Nephron (organoid): ENCODE measurements around the gene ARPC1A.
"Not testable (repeated sequence)": the region's sequence is repeated elsewhere in the genome, so short reads cannot be mapped to it uniquely, and the experiment has no call there.

ENCODE experiments used
- H3K27ac Mint-ChIP-seq, 3 experiments: 2 replicates each; pipeline ENCODE4 v1.8.0; 2020; ENCODE audit warnings: mixed read lengths in 3 of 3, mild to moderate bottlenecking in 2 of 3, moderate library complexity in 1 of 3
- H3K27me3 Mint-ChIP-seq: 2 replicates; pipeline ENCODE4 v1.8.0; 2021; ENCODE audit warnings: low read depth, mild to moderate bottlenecking, moderate library complexity, mixed read lengths
- H3K36me3 Mint-ChIP-seq: 2 replicates; pipeline ENCODE4 v1.8.0; 2020; ENCODE audit warnings: low read depth, mixed read lengths
- H3K4me1 Mint-ChIP-seq: 2 replicates; pipeline ENCODE4 v1.8.0; 2020; ENCODE audit warnings: mixed read lengths
- H3K4me3 Mint-ChIP-seq, 3 experiments: 2 replicates each; pipeline ENCODE4 v1.8.0; 2020; ENCODE audit warnings: mild to moderate bottlenecking in 3 of 3, mixed read lengths in 3 of 3, moderate library complexity in 2 of 3
- H3K9me3 Mint-ChIP-seq: 2 replicates; pipeline ENCODE4 v1.8.0; 2020; ENCODE audit warnings: mixed read lengths
- CTCF ChIP-seq, 3 experiments: fragments of 200-600 bp; sonication (generic); IDR thresholded peaks; one replicate each; pipeline ENCODE4 v1.5.0; 2021; ENCODE audit warnings: antibody characterized with exemption in 3 of 3; ENCODE audit not compliant: unreplicated experiment in 3 of 3

Gene ARPC1A

DNA sequence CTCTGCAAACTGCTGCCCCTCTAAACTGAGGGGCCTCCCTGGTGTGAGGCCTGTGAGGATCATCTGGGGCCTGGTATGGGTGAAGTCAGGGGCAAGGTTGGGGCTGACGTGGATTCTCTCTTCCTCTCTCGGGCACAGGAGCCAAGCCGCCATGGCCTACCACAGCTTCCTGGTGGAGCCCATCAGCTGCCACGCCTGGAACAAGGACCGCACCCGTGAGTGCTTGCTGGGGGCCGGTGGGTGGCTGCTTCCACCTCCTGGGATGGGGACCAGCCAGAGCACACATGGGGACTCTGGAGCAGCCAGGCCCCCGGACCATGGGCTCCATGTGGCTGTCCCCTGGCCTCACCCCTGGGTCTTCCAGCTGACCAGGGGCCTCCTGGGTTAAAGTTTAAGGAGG lies 59.9 kb downstream of the ARPC1A start:
- no peaks in the 10 kb centered on the region for H3K9me3 Mint-ChIP-seq
- no peaks in the 10 kb centered on the region for H3K36me3 Mint-ChIP-seq
- peaks cover 3% of the 10 kb centered on the region for H3K27me3 Mint-ChIP-seq
- no peak for TF ChIP-seq CTCF (IDR thresholded peaks at IDR 0.05; ENCODE audit: unreplicated experiment in 3 of 3)
- no peak overlapping the region for H3K4me3 Mint-ChIP-seq
- H3K27ac Mint-ChIP-seq = no peak overlapping the region
- H3K4me1 Mint-ChIP-seq = no peaks in the 10 kb centered on the region

GRCh38 chr7:99386584-99387238 lies 61.0 kb downstream of the ARPC1A start:
- Mint-ChIP-seq H3K36me3 (no peaks in the 10 kb centered on the region), H3K4me1 (no peaks in the 10 kb centered on the region)

GRCh38 chr7:99387239-99387635 lies 61.5 kb downstream of the ARPC1A start:
- H3K27ac Mint-ChIP-seq, H3K4me3 Mint-ChIP-seq, H3K9me3 Mint-ChIP-seq, H3K4me1 Mint-ChIP-seq, H3K27me3 Mint-ChIP-seq, H3K36me3 Mint-ChIP-seq: not testable (repeated sequence)

More at GRCh38 chr7:99386584-99387238, 61.0 kb downstream of the ARPC1A start:
- peaks cover 3% of the 10 kb centered on the region for H3K27me3 Mint-ChIP-seq
- no peak overlapping the region for H3K4me3 Mint-ChIP-seq
- H3K9me3 Mint-ChIP-seq = no peaks in the 10 kb centered on the region
- TF ChIP-seq CTCF (IDR thresholded peaks at IDR 0.05; ENCODE audit: unreplicated experiment in 3 of 3) = no peak
- no peak overlapping the region for H3K27ac Mint-ChIP-seq

GRCh38 chr7:99387912-99388311 lies 62.2 kb downstream of the ARPC1A start:
- Mint-ChIP-seq H3K9me3 (no peaks in the 10 kb centered on the region), H3K36me3 (no peaks in the 10 kb centered on the region), H3K4me3 (no peak overlapping the region), H3K27me3 (peaks cover 3% of the 10 kb centered on the region), H3K4me1 (no peaks in the 10 kb centered on the region), H3K27ac (no peak overlapping the region)
- TF ChIP-seq CTCF (IDR thresholded peaks at IDR 0.05; ENCODE audit: unreplicated experiment in 3 of 3) = no peak

DNA sequence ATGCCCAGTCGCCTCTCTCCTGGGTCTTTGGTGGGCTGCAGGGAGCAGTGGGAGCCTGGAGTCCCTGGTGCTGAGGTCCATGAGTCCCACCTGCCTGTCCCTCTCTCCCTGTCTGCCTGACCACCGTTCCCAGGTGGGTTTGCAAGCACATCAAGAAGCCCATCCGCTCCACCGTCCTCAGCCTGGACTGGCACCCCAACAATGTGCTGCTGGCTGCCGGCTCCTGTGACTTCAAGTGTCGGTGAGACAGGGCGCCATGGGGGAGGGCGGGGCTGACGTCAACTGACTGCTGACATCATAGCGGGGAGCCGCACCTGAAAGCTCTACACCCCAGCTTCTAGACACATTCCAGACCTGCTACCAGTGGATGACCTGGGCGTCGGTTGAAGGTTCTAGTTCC lies 64.1 kb downstream of the ARPC1A start:
- no peak for TF ChIP-seq CTCF (IDR thresholded peaks at IDR 0.05; ENCODE audit: unreplicated experiment in 3 of 3)
- H3K9me3 Mint-ChIP-seq = no peaks in the 10 kb centered on the region
- no peak overlapping the region for H3K27ac Mint-ChIP-seq
- peaks cover 10% of the 10 kb centered on the region for H3K4me1 Mint-ChIP-seq
- no peaks in the 10 kb centered on the region for H3K36me3 Mint-ChIP-seq
- H3K4me3 Mint-ChIP-seq = no peak overlapping the region
- no peaks in the 10 kb centered on the region for H3K27me3 Mint-ChIP-seq

GRCh38 chr7:99390941-99391602 lies 65.4 kb downstream of the ARPC1A start:
- H3K36me3 Mint-ChIP-seq = no peaks in the 10 kb centered on the region
- no peak overlapping the region for H3K27ac Mint-ChIP-seq
- H3K4me3 Mint-ChIP-seq = peak overlapping the region; percentile 74 to 82 (median 77)
- no peak for TF ChIP-seq CTCF (IDR thresholded peaks at IDR 0.05; ENCODE audit: unreplicated experiment in 3 of 3)
- H3K9me3 Mint-ChIP-seq = no peaks in the 10 kb centered on the region
- peaks cover 10% of the 10 kb centered on the region for H3K4me1 Mint-ChIP-seq
- no peaks in the 10 kb centered on the region for H3K27me3 Mint-ChIP-seq
